GM10847 (cell line): ENCODE results near the gene AHCYL2.

Experiments used
- POLR2A ChIP-seq: IDR thresholded peaks from 2 replicates; pipeline ENCODE4 v1.6.1; 2011; ENCODE audit not compliant: insufficient read length; ENCODE audit errors: extremely low read depth

The AHCYL2 gene

DNA sequence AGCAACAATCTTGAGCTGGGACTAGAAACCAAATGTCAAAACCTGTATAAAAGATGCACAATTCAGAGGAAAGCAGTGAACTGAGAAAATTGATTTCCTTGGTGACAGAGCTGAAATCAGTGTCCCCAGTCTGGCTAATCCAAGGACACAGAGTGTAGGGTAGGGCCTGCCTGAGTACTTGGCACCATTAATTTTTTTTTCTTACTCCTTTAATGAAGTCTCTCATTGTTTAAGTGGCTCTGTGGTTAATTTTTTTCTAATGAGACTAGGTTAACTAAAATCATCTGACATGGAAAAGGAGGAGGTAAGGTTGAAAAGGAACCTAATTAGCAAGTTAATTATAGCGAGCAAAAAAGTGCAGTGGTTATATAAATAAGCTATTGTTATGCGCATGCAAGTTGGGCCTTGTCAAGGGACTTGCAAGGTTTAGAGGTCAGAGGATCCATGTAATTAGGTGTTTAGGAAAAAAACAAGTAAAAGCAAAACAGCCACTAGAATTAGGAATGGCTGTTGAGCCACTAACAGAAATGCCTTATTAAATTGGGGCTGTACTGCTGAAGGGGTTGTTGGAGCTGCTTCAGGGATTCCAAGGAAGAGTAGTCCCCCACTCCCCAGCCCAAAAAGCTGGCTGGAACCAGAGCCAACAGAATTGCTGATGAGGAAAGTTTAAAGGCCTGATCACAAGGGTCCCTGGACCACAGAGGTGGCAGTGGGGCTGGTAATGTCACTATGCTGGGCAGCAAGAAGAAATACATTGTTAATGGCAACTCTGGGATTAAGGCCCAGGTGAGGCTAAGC lies 150.5 kb downstream of the AHCYL2 start:
- no peak for TF ChIP-seq POLR2A

DNA sequence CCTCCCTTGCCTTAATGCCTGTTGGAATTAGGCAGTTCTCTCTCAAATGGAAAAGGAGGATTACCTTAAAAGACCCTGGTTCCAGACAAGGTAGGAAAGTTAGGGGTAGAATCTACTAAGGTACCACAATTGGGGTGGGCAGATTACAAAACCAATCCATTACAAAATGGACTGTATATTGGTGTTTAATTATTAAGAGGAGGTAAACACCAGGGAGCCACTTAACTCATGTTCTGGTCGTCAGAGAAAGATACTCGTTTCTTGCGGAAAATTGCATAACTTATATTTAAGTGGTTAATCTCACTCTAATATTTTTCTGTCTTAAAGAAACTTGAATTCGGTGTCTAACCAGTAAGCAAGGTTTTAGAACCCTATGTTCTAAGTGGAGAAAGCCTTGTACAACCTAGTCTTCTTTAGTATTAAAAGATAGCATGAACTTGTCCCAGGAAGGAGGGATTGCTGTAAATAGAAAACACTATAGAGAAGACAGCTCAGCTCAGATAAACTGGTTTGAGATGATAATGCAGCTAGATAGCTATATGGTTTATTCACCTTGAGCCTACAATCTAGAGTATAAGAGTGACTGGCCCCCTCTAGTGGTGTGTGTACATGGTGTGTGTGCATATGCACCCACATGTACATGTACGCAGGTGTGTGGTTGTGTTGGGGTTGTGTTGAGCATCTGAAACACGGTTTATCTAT lies 151.4 kb downstream of the AHCYL2 start:
- TF ChIP-seq POLR2A: no peak

DNA sequence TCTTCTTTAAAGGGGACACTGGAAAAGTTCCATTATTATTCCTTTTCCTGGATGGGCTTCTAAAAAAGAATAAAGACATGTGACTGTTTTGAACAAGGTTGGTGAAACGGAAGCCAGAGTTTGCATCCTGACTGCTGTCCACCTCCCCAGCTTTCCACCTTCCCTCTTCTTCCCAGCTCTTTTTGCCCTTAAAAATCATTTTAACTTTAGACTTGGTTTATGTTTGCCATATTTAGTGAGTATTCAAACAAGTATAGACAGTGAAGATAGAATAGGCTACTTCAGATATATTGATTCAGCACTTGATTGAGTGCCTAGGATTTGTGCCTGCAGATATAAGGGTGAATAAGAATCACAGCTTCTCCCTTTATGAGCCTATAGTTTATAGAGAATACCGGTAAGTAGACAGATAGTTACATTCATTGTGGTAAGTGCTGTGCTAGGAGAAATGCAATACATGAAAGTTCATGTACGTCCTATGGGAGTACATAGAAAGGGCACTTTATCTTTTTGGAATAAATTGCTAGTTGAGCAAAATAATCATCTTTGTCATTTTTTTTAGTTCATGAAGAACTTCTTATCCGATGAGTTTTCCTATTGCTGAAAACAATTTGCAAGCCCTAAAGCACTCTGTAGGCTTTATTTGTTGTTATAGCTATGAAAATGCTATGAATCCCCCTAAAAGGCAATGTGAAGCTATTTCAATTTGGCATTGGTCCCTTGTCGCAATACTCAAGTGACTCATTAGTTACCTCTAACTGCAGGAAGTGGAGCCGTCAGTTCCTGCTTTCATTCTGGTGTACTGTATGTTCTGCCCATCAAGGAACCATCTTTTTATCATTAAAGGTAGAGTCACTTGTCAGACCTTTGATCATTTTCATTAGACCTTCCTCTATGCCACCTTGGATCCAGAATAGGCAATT lies 152.2 kb downstream of the AHCYL2 start:
- TF ChIP-seq POLR2A: no peak

DNA sequence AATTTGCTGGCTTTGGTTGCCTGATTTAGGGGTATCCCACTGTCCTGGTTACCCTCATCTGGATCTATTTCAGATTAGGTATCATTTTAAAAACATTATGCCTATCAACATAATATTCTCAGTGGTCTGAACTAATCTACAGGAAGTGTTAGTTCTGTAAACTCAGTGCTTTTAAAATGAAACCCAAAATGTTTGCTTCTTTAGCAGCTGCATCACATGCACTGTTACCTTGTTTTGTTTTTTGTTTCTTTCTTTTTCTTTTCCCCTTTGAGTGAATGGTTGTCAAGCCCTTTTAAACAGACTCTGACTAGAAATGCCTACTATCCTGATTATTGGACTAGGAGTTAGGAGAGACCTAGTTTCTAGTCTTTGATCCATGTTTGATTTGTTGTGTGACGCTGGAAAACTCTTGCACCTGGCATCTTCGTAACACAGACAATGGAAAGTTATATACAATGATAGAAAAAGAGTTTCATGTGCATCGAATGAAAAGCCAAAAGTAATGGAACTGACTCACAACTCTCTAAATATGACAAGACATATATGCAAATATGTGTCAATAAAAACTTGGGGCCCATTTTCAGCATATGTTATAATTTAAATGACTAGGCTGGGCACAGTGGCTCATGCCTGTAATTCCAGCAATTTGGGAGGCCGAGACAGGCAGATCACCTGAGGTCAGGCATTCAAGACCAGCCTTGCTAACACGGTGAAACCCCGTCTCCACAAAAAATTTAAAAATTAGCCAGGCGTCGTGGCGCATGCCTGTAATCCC lies 157.1 kb downstream of the AHCYL2 start:
- no peak for TF ChIP-seq POLR2A

DNA sequence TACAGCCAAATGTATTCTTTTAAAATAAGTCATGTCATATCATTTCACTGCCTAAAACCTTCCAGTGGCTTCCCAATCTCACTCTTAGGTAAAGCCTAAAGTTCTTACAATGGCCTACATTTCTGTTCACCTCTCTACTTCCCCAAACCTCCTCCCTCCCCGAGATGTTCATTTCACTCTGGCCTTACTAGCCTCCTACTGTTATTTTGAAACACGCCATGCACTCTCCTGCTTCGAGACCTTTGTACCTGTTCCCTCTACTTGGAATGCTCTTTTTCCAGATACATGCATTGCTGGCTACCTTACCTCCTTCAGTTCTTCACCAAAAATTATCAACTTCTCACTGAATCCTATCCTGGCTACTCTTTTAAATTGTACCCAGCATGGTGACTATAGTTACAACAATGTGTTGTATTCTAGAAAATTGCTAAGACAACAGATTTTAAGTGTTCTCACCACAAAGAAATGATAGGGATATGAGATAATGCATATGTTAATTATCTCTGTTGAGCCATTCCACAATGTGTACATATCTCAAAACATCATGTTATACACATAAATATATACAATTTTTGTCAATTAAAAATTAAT lies 158.8 kb downstream of the AHCYL2 start:
- TF ChIP-seq POLR2A: no peak

DNA sequence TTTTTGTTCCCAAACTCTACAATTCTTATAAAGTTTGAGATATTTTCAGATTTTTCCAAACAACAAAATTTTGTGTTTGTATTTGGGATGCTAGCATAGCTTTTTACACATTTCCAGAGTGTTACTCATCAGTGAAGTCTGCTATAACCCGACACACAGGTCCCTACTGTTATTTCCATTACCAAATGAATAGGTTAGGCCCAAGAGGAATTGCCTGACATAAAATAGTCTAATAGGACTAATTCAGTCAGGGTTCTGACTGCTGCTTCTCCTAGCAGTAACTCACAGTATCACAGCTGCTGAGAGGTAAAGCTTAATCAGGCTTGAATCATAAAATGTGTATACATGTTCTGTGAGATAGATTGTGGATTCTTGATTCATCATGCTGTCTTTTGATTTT lies 160.3 kb downstream of the AHCYL2 start:
- no peak for TF ChIP-seq POLR2A

DNA sequence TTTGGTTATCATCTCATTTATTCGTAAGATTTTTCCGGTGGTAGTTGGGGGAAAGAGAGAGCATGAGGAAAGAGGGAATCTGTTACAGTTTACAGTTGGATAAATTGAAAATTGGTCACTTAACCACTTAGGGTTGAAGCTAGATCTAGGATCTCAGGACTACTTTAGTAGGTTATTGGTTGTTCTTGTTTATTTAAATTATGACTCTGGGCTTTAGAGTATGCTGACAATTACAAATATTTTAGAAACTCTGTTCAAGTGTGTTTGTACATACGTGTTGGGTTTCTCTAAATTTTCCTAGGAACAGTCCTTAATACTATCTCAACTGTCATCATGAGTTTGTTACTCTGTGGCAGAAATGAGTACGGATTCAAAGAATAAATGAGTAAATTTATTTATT lies 160.8 kb downstream of the AHCYL2 start:
- TF ChIP-seq POLR2A: no peak

DNA sequence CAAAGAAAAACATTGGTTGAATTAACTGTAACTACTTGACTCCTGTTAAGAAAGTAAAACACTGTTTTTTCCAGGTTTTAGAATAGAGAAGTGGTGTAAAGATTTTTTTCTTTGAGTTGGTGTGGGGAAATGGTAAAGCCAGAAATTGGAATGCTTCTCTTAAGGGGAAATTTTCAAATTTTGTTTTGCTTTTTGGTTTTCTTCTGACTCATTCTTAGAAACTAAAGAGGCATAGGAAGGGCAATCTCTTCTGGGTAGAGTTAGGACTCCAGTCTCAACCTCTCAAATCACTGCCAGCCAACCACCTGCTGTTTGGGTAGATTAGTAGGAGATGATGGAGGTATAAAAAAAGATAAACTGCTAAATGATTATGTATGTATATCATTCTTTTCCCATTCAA lies 161.7 kb downstream of the AHCYL2 start:
- no peak for TF ChIP-seq POLR2A

DNA sequence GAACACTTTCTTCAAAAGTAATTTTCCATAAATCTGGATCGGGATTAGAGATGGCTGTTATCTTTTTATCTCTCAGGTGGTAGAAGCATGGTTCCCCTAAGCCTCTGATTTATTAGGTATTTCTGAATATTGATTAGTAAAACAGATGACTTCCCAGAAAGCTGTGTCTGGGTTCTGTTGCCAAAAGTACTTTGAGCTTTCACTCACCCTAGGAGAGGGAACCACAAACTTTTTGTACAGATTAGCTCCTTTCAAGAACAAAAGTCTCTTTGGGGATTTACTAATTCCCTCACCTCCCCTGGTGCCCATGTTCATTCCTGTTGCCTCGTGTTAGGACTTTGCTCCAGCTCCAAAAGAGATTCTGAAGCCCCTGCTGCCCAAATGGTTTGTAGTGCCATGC lies 162.7 kb downstream of the AHCYL2 start:
- TF ChIP-seq POLR2A: no peak

DNA sequence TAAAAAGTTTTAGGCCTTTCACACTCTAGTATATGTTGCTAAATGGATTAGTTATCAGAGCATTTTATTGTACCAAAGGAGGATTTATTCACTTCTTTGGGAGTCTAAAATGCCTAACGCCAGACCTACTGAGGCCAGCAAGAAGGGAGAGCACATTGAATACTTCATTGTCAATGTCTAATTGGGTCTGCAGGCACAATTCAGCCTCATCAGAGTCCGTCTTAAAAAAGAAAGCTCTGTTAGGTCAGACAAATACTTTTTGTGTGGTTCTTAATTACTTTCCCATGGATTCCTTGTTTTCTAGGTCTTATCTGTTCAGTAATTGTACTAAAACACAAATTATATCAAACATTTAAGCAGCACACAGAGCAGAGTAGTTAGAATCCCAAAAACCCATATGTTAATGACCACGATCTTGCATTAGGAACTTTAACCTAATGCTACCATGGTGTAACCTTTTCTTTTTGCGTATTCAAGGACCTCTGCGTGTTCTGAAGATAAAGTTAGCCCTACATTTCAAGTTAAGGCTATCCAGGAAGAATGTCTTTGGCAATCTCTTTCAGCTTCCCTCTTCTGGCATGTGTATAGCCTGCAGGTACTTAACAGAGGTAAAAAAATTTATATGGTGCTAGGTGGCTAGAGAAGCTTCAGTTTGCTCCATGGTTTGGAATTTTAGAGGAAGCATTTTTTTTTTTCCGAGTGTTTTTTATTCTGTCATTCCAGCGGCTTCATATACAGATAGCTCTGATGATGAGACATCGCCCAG lies 163.7 kb downstream of the AHCYL2 start:
- TF ChIP-seq POLR2A: no peak

DNA sequence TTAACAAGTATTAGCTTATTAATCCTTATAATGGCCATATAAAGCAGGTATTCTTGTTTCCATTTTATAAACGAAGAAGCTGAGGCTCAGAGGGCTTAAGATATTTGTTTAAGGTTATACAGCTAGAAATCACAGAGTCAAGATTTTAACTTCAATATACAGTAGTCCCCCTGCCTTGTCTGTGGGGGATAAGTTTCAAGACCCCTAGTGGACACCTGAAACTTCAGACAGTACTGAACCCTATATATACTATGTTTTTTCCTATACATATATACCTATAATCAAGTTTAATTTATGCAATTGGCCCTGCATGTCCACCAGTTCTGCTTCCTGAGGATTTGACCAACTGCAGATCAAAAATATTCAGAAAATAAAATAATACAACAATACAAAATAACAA lies 165.0 kb downstream of the AHCYL2 start:
- TF ChIP-seq POLR2A: no peak

DNA sequence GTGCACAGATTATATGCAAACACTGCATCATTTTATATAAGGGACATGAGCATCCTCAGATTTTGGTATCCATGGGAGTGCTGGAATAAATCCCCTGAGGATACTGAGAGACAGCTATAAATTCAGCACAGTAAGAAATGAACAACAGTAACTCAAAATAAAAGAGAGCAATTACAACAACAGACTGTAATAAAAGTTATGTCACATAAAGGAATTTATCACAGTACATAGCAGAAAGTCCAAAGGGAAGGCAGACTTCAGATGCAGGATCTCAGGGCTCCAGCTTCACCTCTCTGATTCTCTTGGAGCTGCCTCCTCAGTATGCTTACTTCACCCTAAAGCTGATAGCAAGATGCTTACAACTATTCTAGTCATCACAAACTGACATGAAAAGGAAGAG lies 165.5 kb downstream of the AHCYL2 start:
- TF ChIP-seq POLR2A: no peak

DNA sequence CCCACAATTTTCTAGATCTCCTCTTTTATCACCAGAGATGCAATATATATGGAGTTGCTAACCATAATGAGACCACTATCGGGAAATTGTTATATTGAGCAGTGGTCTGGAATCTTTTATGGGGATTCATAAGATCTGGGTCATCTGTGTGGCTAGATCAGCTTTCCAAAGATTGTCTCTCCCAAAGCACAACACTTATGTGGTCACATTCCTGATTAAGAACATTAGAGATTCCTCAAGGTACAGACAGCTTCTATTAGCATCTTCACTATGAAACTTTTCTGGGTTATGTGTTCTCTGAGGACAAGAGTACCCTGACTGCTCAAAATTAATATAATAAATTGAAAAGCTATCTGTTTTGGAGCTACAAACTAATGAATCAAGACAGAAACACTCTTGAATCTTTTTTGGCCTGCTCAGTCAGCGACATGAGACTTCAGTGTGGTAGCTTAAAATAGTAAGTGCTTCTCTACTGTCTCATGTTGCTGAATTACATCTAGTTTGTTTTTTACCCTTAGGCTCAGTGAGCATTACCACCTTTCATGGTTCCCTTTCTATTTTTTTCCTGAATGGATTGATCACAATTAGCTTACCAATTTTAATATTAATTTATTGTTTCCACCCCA lies 166.8 kb downstream of the AHCYL2 start:
- no peak for TF ChIP-seq POLR2A
